CD4-positive, alpha-beta memory T cell (primary cell): ENCODE data around the gene PDE6B. TPM values are rescaled to one million over a fixed set of nuclear protein-coding genes. Genes with fewer than 3 reads are reported as not detected.

Experiments used
- CTCF ChIA-PET: fragments of 350-600 bp; sonication (Branson Sonifier 250); formaldehyde crosslinking; loops from one replicate; lab custom pipeline; 2021; ENCODE audit warnings: inconsistent platforms; ENCODE audit not compliant: partially characterized antibody; lab: Charles Lee
- POLR2A ChIA-PET: fragments of 350-600 bp; sonication (Branson Sonifier 250); formaldehyde crosslinking; loops from one replicate; lab custom pipeline; 2021; ENCODE audit not compliant: partially characterized antibody; lab: Charles Lee
- DNase-seq, 5 donors: peaks; one replicate each; pipeline versions ENCODE4 v3.0.0 to v3.0.0-alpha.2; 2020 to 2022; ENCODE audit warnings: mixed read lengths in 1 of 5
- H3K27ac ChIP-seq: one replicate; pipeline ENCODE4 v1.7.0; 2013; ENCODE audit warnings: low read depth, low read length
- H3K27me3 ChIP-seq: 2 replicates; pipeline ENCODE4 v1.7.0; 2013; ENCODE audit warnings: mild to moderate bottlenecking, low read length, moderate library complexity; ENCODE audit not compliant: insufficient read depth
- H3K36me3 ChIP-seq: 2 replicates; pipeline ENCODE4 v1.7.0; 2013; ENCODE audit warnings: mild to moderate bottlenecking, low read length, moderate library complexity; ENCODE audit not compliant: insufficient read depth
- H3K4me1 ChIP-seq: 2 replicates; pipeline ENCODE4 v1.7.0; 2013; ENCODE audit warnings: mild to moderate bottlenecking, low read length, moderate library complexity; ENCODE audit not compliant: insufficient read depth
- H3K4me3 ChIP-seq, 2 donors: one replicate each; pipeline ENCODE4 v1.7.0; 2013; ENCODE audit warnings: low read length in 2 of 2, mild to moderate bottlenecking in 1 of 2
- H3K9me3 ChIP-seq, 2 donors: one replicate each; pipeline ENCODE4 v1.7.0; 2013; ENCODE audit warnings: low read length in 2 of 2, control low read depth in 1 of 2; ENCODE audit not compliant: control insufficient read depth in 1 of 2
- H3K27ac Mint-ChIP-seq, 7 donors: one replicate each; pipeline ENCODE4 v1.8.0; 2020 to 2021; ENCODE audit warnings: mixed read lengths in 7 of 7, mild to moderate bottlenecking in 6 of 7, inconsistent platforms in 3 of 7, moderate library complexity in 3 of 7
- H3K27me3 Mint-ChIP-seq, 2 donors: one replicate each; pipeline ENCODE4 v1.8.0; 2020 to 2021; ENCODE audit warnings: mixed read lengths in 2 of 2
- H3K36me3 Mint-ChIP-seq, 2 donors: one replicate each; pipeline ENCODE4 v1.8.0; 2020 to 2021; ENCODE audit warnings: mixed read lengths in 2 of 2, inconsistent platforms in 1 of 2, mild to moderate bottlenecking in 1 of 2
- H3K4me1 Mint-ChIP-seq, 4 donors: one replicate each; pipeline ENCODE4 v1.8.0; 2020 to 2021; ENCODE audit warnings: mixed read lengths in 4 of 4, mild to moderate bottlenecking in 1 of 4
- H3K4me3 Mint-ChIP-seq, 8 donors: one replicate each; pipeline ENCODE4 v1.8.0; 2020 to 2021; ENCODE audit warnings: mixed read lengths in 8 of 8, mild to moderate bottlenecking in 7 of 8, moderate library complexity in 6 of 8, inconsistent platforms in 3 of 8
- H3K9me3 Mint-ChIP-seq, 8 donors: one replicate each; pipeline ENCODE4 v1.8.0; 2020 to 2021; ENCODE audit warnings: mixed read lengths in 8 of 8, mild to moderate bottlenecking in 5 of 8, inconsistent platforms in 3 of 8, moderate library complexity in 1 of 8
- intact Hi-C: fragments of 100-400 bp; cut with micrococcal nuclease; formaldehyde crosslinking; loops from one replicate; pipeline ENCODE4 v1.15.1; 2023
- polyA plus RNA-seq, 2 donors: library from polyadenylated mRNA; unstranded; fragments of 300-500 nt; fragmentation: Illumina TruSeq; gene quantifications; one replicate each; pipeline ENCODE4 v1.2.3, GENCODE V29; 2021
- total RNA-seq, 2 experiments: library from RNA; stranded (reverse); gene quantifications; one replicate each; pipeline ENCODE4 v1.2.3, GENCODE V29; 2021

Gene PDE6B
- total RNA-seq (10 to 100 TPM; 15.4 to 17.6 TPM), polyA plus RNA-seq (10 to 100 TPM; 15.3 to 16.0 TPM)

DNA sequence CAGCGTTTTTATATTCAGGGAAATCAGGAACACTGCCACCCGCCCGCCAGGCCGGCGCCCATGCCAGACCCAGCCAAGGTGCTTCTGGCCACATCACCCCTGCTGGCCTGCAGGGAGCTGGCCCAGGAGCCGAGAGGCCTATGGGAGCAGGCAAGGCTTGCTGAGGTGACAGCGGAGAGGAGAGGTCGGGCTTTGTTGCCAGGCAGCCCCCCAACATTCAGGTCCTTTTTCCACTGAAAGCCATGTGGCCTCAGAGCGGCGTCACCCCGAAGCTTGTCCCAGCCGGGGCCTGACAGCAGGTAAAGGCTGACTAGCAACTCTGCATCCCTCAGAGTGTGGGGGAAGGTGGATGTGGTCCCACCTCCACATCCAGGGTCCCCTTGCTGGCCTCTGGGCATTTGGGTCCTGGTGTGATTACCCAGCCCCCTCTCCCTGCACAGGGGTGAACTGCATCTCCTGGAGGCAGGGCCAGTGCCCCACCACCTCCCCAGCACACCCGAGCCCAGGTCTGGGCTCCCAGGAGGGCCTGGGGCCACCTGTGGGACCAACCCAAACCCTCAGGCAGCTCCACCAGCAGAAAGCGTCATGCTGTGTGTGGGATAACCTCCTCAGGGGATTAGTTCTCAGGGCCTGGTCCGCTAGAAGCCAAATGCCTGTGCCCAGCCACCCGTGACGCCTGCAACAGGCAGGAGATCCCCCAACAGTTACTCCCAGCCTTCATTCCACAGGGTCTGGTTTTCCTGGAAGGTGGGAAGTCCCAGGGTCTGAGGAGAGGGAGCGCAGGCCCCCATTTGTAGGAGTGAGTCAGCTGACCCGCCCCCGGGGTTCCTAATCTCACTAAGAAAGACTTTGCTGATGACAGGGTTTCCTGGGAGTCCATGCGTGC lies at the start of gene PDE6B:
PDE6B (plus strand) TSS at position 869 of the 886 bp plus-strand sequence. CDS start 54 bp downstream, outside the sequence.
- Mint-ChIP-seq H3K27me3 (peaks cover 7 to 8% of the 10 kb centered on the region in 2 donors), H3K4me3 (no peak within 1 kb of the TSS), H3K9me3 (peaks cover 0 to 2% (median 0%) of the 10 kb centered on the region in 8 donors), H3K4me1 (no peaks in the 10 kb centered on the region), H3K36me3 (no peaks in the 10 kb centered on the region), H3K27ac (no peak within 1 kb of the TSS)
- H3K4me1 ChIP-seq = no peaks in the 10 kb centered on the region
- intact Hi-C loops = no loop called here
- no peak for DNase-seq
- H3K36me3 ChIP-seq = no peaks in the 10 kb centered on the region
- no peaks in the 10 kb centered on the region for H3K9me3 ChIP-seq
- H3K27ac ChIP-seq = no peak within 1 kb of the TSS
- ChIA-PET POLR2A (no interaction called here), CTCF (no interaction called here)
- no peaks in the 10 kb centered on the region for H3K27me3 ChIP-seq
- H3K4me3 ChIP-seq = no peak within 1 kb of the TSS

DNA sequence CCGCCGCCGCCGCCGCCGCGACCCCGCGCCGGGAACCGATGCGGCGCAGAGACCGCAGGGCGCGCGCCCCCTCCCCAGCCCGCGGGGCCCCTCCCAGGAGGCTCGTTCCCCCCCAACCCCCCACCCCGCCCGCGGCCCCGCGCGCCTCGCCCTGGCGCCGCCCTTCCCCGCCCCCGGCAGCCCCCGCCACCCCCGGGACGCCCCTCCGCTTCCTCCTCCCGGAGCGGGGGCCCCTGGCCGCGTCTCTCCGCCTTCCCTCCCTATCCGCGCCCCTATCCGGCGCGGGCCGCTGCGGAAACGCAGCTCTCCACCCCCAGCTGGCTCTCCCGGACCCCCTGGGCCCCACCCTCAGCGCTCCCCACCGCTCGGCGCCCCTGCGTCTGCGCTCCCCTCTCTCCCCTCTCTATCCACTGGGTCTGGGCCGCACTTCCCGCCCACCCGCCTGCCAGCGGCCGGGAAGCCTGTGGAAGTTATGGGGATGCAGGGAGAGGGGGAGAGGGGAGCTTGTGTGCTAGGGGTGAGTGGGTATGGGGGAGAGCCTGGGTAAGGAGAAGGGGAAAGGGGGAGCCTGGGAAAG lies 49.0 kb upstream of the PDE6B start, which contains the start of gene TMEM271:
TMEM271 (minus strand) TSS at position 51 of the 577 bp plus-strand sequence. CDS start 233 bp downstream, outside the sequence.
- DNase-seq = no peak
- ChIA-PET CTCF (no interaction called here), POLR2A (no interaction called here)
- no peaks in the 10 kb centered on the region for H3K9me3 ChIP-seq
- Mint-ChIP-seq H3K27ac (no peak within 1 kb of the TSS), H3K4me1 (peaks cover 8 to 22% (median 15%) of the 10 kb centered on the region in 4 donors), H3K36me3 (peaks cover 0 to 4% of the 10 kb centered on the region in 2 donors), H3K9me3 (peaks cover 0 to 15% (median 6%) of the 10 kb centered on the region in 8 donors), H3K4me3 (peak within 1 kb of the TSS; percentile 41 to 85 (median 74)), H3K27me3 (peaks cover 48 to 49% of the 10 kb centered on the region in 2 donors)
- H3K36me3 ChIP-seq = no peaks in the 10 kb centered on the region
- H3K27ac ChIP-seq = no peak within 1 kb of the TSS
- peaks cover 18% of the 10 kb centered on the region for H3K27me3 ChIP-seq
- H3K4me3 ChIP-seq = no peak within 1 kb of the TSS
- intact Hi-C loops = no loop called here
- H3K4me1 ChIP-seq = no peaks in the 10 kb centered on the region

DNA sequence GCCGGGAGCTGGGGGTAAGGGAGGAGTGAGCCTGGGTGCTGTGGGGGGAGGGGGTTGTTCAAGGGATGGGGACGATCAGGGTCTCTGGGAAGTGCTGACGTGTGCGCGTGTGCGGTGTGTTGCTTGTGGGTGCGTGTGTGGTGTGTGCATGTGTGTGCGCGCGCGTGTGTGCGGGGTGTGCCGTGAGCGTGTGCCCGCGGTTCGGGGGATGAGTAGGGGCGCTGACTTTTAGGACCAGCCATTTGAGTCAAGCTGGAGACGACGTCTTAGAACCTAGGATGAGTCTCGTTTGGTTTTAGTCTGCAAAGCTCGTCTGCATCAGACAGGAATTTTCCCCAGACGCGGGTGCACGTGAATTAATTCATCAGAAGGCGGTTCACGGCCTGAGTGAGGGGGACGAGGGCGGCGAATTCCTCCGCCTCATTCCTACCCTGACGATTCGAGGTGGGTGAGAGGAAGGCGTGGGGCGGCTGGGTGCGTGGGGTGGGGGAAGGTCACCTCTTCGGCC lies 48.3 kb upstream of the PDE6B start:
- Histone ChIP-seq H3K4me1 (no peaks in the 10 kb centered on the region), H3K27me3 (peaks cover 18% of the 10 kb centered on the region), H3K27ac (no peak overlapping the region), H3K36me3 (no peaks in the 10 kb centered on the region), H3K9me3 (no peaks in the 10 kb centered on the region), H3K4me3 (no peak overlapping the region)
- H3K27ac Mint-ChIP-seq = no peak overlapping the region
- H3K9me3 Mint-ChIP-seq = peaks cover 0 to 13% (median 4%) of the 10 kb centered on the region in 8 donors
- ChIA-PET POLR2A (no interaction called here), CTCF (no interaction called here)
- DNase-seq = no peak
- H3K4me3 Mint-ChIP-seq = peak overlapping the region; percentile 41 to 85 (median 74)
- peaks cover 8 to 22% (median 15%) of the 10 kb centered on the region in 4 donors for H3K4me1 Mint-ChIP-seq
- intact Hi-C loops = no loop called here
- peaks cover 0 to 3% of the 10 kb centered on the region in 2 donors for H3K36me3 Mint-ChIP-seq
- peaks cover 43 to 47% of the 10 kb centered on the region in 2 donors for H3K27me3 Mint-ChIP-seq

DNA sequence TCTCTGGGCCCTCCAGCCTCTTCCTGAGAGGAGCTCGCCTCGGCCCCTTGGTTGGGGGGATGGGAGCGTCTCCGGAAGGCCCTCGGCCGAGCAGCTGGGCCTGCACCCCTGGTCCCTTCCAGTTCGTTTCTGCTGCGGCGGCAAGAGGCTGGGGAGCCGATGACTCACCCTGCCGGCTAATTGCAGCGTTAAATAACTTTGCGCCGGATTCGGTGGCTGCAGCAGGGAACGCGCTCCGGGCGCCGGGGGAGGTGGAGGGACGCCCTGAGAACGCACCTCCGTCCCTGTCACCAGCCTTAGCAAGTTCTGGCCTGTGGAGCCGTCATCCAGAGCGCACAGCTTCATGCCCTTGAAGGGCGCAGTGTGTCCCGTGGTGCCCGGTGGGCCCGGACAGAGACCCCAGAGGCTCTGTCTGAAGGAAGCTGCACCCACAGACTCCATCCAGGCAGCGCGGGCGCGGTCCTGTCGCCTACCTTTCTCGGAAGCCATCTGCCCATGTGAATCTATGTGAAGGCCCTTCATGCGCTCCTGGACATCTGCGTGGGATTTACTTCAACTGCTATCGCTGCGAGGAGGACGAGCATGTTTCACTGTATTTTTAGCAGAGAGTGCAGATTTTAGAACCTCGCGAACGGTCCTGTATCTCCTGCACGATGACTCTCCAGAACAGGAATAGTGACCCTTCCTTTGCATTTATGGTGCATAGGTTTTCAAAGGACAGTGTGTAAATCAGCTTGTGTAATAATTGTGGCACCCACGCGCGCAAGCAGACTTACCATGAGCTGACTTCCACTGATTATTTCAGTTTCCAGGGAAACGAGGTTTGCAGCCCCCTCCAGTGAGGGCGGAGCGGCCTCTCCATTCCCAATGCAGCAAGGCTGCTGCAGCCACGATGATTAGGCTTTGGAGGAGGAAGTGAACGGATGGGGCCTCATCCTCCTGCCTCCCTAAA lies 47.6 kb upstream of the PDE6B start:
- Mint-ChIP-seq H3K4me1 (peaks cover 8 to 22% (median 15%) of the 10 kb centered on the region in 4 donors), H3K9me3 (peaks cover 0 to 10% (median 3%) of the 10 kb centered on the region in 8 donors), H3K36me3 (no peaks in the 10 kb centered on the region), H3K4me3 (peak overlapping the region in 7 of 8 donors; percentile 10 to 77 (median 27)), H3K27ac (peak overlapping the region in 1 of 7 donors; percentile 16), H3K27me3 (peaks cover 41 to 43% of the 10 kb centered on the region in 2 donors)
- Histone ChIP-seq H3K27ac (no peak overlapping the region), H3K4me1 (no peaks in the 10 kb centered on the region), H3K27me3 (peaks cover 18% of the 10 kb centered on the region), H3K9me3 (no peaks in the 10 kb centered on the region), H3K36me3 (no peaks in the 10 kb centered on the region), H3K4me3 (no peak overlapping the region)
- CTCF ChIA-PET = interaction anchor here (0.8 kb wide), 1 partner anchor 9 kb away, joined by 3 read pairs; no protein-coding TSS in a partner anchor
- intact Hi-C loops = no loop called here
- no peak for DNase-seq
- POLR2A ChIA-PET = no interaction called here

DNA sequence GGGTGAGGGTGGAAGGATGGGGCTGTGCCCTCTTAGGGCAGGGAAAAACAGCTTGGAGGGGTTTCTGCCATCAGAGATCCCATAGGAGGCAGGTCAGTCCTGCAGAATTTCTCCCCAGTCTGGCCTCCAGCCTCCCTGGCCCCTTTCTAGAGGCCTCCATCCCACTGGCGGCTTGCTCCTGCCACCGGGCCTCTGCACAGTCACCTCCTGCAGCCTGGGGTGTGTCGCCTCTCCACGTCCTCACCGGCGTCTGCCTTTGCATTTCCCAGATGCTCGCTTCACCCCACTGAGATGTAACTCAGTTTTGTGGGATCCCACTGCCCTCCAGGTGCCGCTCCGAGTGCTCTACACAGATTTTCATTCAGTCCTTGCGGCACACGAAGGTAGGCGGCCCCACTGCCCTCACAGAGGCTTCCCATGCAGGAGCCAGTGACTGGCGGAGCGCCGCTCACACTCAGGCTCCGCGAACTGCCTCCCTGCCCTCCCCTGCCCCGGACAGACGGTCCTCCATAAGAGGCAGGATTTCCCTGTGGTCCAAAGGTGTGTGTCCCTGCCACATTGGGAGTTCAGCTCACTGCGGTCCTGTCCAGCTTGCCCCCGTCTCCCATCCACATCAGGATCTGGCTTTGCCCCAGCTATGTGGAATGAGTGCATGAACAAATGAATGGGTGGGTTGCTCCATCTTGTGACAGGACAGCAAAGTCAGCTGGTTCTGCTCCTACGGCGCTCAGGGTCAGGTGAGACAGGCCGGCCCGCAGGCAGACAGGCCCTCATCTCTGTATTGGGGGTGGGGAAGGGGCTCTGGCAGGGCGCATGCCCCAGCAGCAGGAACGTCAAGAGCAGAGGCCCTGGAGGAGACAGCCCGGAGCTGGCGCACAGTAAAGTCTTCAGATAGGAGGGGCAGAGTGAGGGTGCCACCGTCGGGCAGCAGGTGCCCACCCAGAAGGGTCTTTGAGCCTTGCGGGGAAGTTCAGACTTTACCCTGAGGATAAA lies 46.6 kb upstream of the PDE6B start:
- Histone ChIP-seq H3K4me1 (no peaks in the 10 kb centered on the region), H3K27ac (no peak overlapping the region), H3K9me3 (no peaks in the 10 kb centered on the region), H3K4me3 (no peak overlapping the region), H3K27me3 (peaks cover 18% of the 10 kb centered on the region), H3K36me3 (no peaks in the 10 kb centered on the region)
- Mint-ChIP-seq H3K4me1 (peaks cover 8 to 22% (median 14%) of the 10 kb centered on the region in 4 donors), H3K27ac (no peak overlapping the region), H3K4me3 (peak overlapping the region in 2 of 8 donors; percentile 17 to 68), H3K27me3 (peaks cover 33% of the 10 kb centered on the region in 2 donors), H3K9me3 (peaks cover under 1 to 15% (median 7%) of the 10 kb centered on the region in 8 donors), H3K36me3 (no peaks in the 10 kb centered on the region)
- ChIA-PET CTCF (interaction anchor here (0.6 to 0.8 kb wide), 2 partner anchors 8 to 420 kb away, joined by 3 read pairs; no protein-coding TSS in a partner anchor), POLR2A (no interaction called here)
- DNase-seq = no peak
- intact Hi-C loops = no loop called here
